Middle frontal gyrus (tissue), 1 donor: ENCODE measurements around the gene DDC.
"Not testable (repeated sequence)": the region's sequence is repeated elsewhere in the genome, so short reads cannot be mapped to it uniquely, and the experiment has no call there.

Source experiments
- DNase-seq: peaks from one replicate; pipeline ENCODE4 v3.0.0-alpha.2; 2015; ENCODE audit warnings: low spot score; ENCODE audit errors: extremely low spot score

DDC gene

DNA sequence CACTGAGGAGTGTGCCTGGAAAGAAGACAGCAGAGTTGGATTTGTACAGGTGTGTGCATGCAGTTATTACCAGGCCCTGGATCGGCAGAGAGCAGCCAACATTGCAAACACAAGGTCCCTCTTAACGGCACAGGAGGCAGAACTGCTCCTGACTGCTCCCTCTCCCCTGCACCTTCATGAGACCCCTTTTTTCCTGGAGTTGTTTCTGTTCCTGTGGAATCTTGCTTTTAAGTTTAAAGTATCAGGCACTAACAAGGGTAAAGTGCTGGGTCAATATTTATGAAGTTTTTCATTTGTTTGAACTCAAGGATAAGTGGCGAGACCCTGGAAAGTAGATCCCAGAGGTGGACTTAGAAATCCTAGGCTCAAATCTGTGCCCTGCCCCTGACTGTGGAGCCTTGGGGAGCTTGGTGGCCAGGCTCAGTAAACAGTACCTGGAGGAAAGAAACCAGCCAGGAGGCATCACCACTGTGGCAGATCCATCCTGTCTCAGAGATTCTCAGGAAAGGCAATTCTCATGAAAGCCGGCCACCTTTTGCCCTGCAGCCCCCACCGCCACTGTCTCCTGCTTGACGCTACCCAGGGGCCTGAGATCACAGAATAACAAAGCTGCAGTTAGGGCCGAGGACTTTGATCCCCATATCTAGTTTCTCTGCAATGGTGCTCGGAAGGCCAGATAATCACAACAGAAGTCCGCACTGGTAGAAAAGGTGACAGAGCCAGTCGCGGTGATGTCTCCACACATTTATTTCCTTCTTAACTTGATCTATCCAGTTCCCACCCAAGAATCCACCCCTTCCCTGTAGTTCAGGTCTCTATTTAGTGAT is 36.7 kb downstream of the DDC start:
- DNase-seq, result no peak

DNA sequence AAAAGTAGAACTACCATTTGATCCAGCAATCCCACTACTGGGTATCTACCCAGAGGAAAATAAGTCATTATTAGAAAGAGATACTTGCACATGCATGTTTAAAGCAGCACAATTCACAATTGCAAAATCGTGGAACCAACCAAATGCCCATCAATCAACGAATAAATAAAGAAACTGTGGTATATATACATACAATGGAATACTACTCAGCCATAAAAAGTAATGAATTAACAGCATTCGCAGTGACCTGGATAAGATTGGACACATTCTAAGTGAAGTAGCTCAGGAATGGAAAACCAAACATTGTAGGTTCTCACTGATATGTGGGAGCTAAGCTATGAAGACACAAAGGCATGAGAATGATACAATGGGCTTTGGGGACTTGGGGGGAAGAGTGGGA is 45.9 kb downstream of the DDC start:
- not testable (repeated sequence) for DNase-seq

DNA sequence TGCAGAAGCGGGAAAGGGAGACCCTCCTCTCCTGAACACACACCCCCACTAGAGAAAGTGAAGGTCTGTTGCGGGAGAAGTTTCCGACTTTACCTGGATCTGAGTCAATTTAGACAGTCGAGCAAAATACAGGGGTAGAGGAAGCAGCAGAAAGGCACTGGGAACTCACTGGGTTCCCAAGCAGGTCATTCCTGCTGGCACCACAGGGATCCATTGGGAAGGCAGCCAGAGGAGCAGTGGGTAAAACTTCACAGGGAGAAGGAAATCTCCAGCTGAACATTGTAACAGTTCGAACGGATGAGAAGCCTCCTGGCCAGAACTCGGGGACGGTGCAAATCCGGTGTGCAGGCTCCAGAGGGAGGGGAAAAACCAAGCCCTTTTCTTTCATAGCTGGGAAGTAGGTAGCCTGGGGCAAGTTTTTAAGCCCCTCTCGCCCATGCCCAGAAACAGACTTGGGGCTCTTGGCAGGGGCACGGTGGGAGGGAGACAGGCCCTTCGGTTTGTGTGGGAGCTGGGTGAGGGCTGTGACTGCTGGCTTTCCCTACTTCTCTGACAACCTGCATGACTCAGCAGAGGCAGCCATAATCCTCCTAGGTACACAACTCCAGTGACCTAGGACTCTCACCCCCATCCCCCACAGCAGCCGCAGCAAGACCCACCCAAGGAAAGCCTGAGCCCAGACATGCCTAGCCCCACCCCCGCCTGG is 51.9 kb downstream of the DDC start:
- no peak for DNase-seq

GRCh38 chr7:50512384-50512783 is 52.8 kb downstream of the DDC start:
- no peak for DNase-seq

GRCh38 chr7:50509459-50509858 is 55.7 kb downstream of the DDC start:
- DNase-seq, result no peak

DNA sequence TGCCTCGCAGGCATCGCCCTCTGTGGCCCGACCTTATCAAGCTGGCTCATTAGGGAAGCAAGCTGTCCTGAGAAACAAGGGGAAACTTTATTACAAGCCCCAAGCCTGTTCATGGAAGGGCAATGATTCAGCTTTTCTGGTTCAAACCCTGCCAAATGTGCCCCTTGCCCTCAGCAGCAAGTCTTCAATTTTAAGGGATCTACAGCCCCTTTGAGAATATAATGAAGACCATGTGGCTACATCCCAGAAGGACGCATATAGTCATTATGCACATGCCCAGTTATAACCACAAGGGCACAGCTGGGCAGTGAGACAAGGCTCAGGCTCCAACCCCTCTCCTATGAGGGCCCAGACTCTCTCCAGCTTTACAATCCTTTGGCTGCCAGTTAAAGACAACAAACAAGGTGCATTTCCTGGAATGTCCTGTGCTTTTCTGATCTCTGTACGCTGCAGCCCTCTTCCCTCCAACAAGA is 56.7 kb downstream of the DDC start:
- DNase-seq, result no peak

GRCh38 chr7:50507898-50508470 is 57.2 kb downstream of the DDC start:
- DNase-seq, result no peak

DNA sequence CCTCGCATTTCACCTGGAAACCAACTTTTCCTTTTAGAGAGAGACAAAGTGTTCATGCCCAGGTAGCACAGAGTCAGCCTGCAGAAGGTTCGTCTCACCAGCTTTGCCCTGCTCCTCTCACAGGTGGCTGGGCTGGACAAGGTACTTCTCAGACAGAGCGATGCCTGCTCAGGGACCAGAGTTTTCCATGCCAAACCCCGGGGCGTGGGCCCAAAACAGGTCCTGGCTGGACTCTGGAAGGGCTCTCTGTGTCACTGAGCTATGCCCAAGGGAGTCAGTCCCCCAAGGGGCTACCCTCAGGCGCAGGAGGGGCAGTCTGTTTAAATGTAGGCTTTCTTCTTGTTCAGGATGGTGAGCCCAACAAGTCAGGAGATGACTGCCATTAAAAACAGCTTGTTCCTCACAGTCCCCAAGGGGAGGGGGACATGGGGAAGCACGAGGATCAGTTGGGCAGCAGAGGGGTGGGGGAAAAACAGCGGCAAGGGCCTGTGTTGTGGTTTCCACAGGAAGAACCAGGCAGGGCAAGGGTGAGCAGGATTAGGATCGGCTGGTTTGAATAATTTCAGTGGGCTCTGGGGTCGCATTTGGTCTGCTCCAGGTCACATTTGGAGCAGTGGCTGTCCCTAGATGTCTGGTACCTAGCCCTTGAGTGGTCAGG is 59.5 kb downstream of the DDC start:
- DNase-seq, result no peak

GRCh38 chr7:50504646-50505546 is 60.3 kb downstream of the DDC start:
- DNase-seq, result no peak

- DNase-seq, result no peak
These were observed 62.3 kb downstream of the DDC start for GRCh38 chr7:50502947-50503346.

DNA sequence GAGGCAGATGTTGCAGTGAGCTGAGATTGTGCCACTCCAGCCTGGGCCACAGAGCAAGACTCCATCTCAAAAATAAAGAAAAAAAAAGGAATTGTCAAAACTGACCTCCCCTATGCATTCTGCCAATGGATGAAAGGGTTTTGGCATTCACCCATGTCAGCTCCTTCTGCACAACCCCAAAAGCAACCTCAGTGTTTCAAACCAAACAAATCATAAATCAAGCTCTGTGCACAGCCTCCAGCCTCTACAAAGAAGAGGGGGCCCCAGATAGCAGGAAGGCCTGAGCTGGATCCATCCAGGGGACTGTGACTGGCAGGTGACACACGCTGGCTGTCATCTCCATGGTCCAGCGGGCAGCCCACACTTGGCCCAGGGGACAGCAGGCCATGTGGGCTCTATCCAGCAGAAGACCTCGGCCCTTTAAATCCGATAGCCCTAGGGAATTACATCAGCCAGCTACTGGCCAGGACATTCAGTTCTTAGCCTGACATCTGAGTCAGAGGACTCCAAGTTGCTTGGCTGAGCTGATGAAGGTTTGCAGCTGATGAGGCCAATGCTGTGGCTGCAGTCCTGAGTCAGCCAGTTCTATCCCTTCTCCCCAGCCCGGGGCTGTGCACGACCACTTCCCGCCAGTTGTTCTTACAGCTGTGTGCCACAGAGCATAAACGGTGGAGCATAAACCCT is 63.1 kb downstream of the DDC start:
- no peak for DNase-seq

DNA sequence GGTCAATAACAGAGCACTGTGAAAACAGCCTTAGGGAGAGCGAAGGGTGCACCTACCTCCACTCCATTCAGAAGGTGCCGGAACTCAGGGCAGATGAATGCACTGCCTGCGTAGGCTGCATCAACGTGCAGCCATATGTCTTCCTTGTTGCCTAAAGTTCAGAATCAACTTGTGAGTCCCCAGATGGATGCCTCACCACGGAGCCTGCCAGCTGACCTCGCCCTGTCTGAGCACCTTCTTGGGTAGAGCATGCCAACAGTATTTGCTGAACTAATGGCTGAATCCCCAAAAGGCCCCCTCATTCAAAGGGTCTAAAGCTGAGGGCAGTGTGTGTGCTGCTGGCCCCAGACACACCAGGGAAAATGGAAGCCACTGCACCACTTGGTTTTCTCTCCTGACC is 66.1 kb downstream of the DDC start:
- DNase-seq, result no peak

GRCh38 chr7:50497968-50498367 is 67.2 kb downstream of the DDC start:
- no peak for DNase-seq

- DNase-seq, result no peak
These were observed 68.0 kb downstream of the DDC start for GRCh38 chr7:50497068-50497642.

GRCh38 chr7:50496569-50496968 is 68.6 kb downstream of the DDC start:
- no peak for DNase-seq

DNA sequence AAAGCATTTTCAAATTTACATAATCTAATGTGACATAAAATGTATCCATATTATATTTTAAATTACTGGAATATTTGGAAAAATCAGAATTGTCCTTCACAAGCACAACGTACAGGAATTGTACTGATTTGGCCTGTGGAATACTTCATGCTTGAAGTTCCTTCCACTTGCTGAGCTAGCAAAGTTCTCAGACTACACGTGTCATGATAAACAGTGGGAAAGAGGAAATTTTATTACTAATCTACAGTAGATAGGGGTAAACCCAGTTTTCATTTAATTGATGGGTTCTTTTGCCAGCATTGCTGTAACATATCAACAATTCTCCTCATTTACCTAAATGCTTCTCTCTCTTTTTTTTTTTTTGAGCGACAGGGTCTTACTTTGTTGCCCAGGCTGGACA is 69.5 kb downstream of the DDC start:
- DNase-seq, result no peak

GRCh38 chr7:50492770-50493519 is 72.3 kb downstream of the DDC start:
- no peak for DNase-seq

DNA sequence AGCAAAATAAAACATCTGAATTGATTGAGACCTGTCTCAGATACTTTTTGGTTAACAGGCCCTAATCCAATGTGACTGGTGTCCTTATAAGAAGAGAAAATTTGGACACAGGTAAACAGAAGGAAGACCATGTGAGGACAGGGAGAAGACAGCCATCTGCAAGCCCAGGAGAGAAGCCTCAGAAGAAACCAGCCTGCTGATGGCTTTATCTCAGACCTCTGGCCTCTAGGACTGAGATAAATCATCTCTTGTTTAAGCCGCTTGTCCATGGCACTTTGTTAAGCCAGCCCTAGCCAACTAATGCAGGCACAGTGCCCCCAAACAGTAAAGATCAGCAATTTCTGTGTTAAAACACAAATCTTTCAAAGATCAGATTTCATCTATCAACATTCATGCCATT is 73.3 kb downstream of the DDC start:
- no peak for DNase-seq

DNA sequence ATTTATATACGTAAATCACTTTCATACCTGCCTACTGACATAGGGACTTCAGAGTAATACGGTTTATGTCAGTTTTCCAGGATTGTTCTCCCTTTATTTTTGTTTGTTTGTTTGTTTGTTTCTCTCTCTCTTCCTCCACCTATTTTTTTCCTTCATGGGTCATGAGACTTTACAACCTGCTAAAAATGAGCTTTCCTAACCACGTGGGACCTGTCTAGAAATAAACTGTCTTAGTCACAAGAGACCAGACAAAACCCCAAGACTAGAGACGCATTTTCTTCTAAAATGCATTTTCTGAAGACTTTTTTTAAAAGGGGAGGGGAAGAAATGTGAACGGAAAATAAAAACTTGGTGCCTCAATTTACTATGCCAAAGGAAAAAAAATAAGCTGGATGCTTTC is 74.0 kb downstream of the DDC start:
- DNase-seq, result no peak
